GM19023 (cell line): ENCODE results near the gene CELF2.

Experiments
- ATAC-seq: cut with Tn5 transposase; IDR thresholded peaks from one replicate; pipeline ENCODE4 v1.9.1; 2021; ENCODE audit warnings: mild to moderate bottlenecking, moderate library complexity; ENCODE audit not compliant: unreplicated experiment

Gene CELF2

GRCh38 chr10:11152801-11153200 lies 135.1 kb downstream of the CELF2 start:
- no peak for ATAC-seq

GRCh38 chr10:11153245-11153644 lies 135.6 kb downstream of the CELF2 start:
- ATAC-seq, result no peak

- ATAC-seq, result no peak
These were observed 136.1 kb downstream of the CELF2 start for GRCh38 chr10:11153766-11154165.

- ATAC-seq, result peak; percentile 43
These were observed 136.7 kb downstream of the CELF2 start for GRCh38 chr10:11154333-11154732.

GRCh38 chr10:11154849-11155498 lies 137.3 kb downstream of the CELF2 start:
- no peak for ATAC-seq

- no peak for ATAC-seq
These were observed 138.8 kb downstream of the CELF2 start for GRCh38 chr10:11156480-11156879.

- no peak for ATAC-seq
These were observed 139.8 kb downstream of the CELF2 start for GRCh38 chr10:11157292-11158076.

- ATAC-seq, result no peak
These were observed 140.4 kb downstream of the CELF2 start for GRCh38 chr10:11158080-11158479.

GRCh38 chr10:11159543-11160215 lies 142.0 kb downstream of the CELF2 start:
- ATAC-seq, result no peak

- ATAC-seq, result no peak
These were observed 143.4 kb downstream of the CELF2 start for GRCh38 chr10:11161096-11161495.

- ATAC-seq, result no peak
These were observed 144.2 kb downstream of the CELF2 start for GRCh38 chr10:11161910-11162309.

- ATAC-seq, result peak; percentile 57
These were observed 145.3 kb downstream of the CELF2 start for GRCh38 chr10:11162828-11163599.

- ATAC-seq, result no peak
These were observed 146.3 kb downstream of the CELF2 start for GRCh38 chr10:11163780-11164550.

GRCh38 chr10:11164551-11164802 lies 146.8 kb downstream of the CELF2 start:
- no peak for ATAC-seq

- ATAC-seq, result peak; percentile 15
These were observed 147.3 kb downstream of the CELF2 start for GRCh38 chr10:11164803-11165590.

- ATAC-seq, result peak; percentile 53
These were observed 148.2 kb downstream of the CELF2 start for GRCh38 chr10:11165591-11166543.

GRCh38 chr10:11166550-11166949 lies 148.9 kb downstream of the CELF2 start:
- ATAC-seq, result no peak

- no peak for ATAC-seq
These were observed 149.7 kb downstream of the CELF2 start for GRCh38 chr10:11167233-11167966.
